ENCODE measurements around the gene PRRX1.

PRRX1 gene

DNA sequence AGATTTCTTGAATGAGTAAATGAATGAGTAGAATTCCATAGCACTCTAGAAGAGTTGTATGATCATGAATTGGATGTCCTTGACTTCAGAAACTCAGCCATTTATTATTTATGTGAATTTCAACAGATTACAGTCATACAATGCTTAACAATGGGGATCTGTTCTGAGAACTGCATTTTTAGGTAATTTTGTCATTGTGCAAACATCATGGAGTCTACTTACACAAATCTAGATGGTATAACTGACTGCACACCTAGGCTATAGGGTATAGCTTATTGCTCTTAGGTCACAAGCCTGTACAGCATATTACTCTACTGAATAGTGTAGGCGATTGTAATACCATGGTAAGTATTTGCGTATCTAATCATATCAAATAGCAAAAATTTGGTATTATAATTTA, 59.6 kb downstream of the PRRX1 start:
- FAIRE-seq, result no peak

DNA sequence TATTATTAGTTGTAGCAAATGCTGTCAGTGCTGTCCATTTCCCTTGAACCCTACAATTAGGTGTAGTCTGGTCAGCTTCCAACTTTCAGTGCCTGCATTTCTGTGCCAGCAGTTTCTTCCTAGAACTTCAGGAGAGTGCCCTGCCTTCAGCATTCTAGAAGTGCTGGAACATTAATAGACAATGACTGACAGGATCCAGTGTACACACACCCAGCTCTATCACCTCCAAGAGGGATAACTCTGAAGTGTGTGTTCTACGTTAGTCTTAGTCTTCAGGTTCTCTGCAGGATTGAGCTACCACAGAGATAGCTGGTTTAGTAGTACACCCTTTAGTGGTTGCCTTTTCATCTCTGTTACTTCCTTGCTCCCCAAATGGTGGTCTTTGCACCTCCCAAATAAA, 61.4 kb downstream of the PRRX1 start:
- no peak for FAIRE-seq

DNA sequence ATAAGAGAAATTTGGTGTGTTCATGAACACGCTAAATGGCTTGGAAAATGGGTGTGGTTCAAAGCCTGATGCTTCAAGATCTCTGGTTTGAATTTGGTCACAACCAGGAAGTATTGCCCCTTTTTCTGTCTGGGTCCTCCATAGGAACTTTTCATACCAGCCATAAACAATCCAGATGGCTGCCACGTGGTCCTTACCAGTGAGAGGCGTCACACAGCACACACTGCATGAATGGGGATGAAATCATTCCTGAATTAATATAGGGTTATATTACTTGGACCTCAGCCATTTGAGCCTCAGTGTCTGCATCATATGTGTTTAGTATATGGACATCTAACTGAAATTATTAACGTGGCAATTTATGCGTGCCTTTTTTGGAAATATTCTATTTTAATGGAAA, 64.0 kb downstream of the PRRX1 start:
- FAIRE-seq, result no peak

DNA sequence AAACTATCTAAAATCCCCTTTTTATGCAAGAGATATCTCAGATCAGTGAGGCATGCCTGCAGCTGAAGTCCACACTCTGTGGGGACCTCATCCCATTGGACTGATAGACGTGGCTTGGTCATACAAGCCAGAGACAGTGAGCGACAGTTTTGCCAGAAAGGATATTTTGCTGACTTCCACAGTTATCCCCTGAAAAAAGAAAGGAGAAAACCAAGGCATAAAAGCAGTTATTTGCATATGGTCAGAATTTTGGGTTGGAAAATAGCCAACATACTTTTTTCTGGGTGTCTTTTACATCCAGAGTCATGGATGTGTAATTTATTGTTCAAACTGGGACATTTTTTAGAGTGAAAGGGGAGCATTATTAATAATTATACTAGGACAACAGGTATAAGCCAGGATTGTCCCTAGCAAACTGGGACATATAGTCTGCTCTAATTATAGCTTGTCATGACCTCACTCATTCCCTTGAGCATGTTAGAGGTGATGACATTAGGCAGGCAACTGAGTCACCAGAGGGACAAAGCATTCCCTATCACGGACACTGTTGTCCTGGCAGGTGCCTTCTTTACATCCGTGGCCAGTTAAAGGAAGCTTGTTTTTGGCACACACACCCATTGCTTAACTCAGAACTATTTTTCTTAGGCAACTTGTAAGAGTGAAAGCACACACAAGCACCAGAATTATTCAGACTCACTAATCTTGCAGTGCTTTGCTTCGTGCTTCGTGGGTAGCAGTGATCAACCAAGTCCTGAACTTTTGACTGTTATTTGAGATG, 65.5 kb downstream of the PRRX1 start:
- FAIRE-seq, result no peak

DNA sequence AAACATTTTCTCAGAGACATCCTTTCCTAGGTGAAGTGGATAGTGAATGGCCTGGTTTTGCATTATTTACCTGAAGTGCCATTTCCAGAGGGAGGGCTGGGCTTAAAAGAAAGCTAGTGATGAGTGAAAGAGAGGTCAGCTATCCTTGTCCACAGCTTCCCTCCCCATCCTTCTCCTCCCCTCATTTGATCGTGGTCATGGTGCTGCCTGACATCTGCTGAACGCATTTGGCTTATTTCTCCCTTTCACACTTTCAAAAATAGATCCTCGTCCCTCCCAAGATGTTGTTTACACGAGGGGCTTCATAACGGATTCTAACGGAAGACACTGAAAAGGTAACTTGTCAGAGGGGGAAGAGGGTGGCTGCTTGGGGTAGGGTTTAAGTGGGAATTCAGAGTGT, 66.1 kb downstream of the PRRX1 start:
- FAIRE-seq, result no peak

DNA sequence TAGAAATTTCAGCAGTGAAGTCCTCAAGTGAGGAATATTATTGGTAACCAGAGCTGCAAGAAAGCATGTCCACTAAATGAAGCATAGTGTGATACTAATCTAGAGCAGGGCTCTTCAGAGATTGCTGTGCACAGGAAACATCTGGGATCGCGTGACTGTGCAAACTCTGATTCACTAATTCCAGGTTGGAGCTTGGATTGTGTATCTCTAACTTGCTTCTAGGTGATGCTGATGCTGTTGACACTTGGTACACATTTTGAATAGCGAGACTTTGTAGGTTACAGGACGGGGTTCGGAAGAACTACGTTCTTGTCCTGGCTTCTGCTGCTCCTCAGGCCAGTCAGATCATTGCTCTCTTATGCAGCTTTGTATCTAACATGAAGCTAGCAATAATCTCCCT, 66.5 kb downstream of the PRRX1 start:
- FAIRE-seq, result no peak

DNA sequence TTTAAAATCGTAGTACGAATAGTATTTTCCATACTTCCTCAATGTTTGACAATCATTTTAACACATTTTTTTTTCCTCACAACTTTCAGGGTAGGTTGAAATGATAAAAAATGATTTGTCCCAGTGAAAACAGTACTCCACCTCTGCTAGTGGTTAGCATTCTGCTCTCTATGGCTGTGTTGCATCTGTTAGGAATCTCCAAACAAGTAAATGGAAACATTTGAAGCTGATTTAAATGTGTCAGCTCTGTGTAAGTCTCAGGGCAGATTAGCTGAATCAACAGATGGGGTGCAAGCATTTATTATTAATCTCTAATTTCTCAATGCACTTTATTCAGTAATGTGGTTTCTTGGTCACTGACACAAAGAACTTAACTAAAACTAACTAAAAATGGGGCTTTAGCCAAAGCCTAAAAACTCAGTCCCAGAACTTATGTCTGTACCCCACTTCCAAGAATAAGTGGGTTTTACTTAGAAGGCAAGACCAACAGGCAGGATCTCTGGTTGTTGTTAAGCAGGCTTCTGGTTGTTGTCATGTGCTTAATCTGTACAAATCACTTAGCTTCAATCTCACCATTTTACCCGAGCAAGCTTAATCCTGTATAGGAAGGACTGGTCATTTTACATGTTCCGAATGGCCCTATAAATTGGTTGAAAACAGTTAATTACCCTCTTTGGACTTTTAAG, 67.8 kb downstream of the PRRX1 start:
- FAIRE-seq, result no peak

DNA sequence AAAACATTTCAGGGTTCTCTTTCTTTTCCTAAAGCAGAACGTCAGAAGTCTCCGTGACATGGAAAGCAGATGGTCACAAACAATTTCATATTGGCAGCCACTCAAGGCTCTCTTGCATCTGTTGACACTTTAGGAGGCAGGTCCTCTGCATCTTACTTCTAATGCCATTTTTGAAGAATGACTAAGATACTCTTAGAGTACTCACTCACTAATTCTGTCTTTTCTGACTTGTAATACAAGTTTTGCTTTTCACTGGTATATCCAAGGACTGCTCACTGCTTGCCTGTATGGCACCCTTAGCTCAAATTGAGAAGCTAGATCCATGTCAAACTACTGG, 68.3 kb downstream of the PRRX1 start:
- no peak for FAIRE-seq

DNA sequence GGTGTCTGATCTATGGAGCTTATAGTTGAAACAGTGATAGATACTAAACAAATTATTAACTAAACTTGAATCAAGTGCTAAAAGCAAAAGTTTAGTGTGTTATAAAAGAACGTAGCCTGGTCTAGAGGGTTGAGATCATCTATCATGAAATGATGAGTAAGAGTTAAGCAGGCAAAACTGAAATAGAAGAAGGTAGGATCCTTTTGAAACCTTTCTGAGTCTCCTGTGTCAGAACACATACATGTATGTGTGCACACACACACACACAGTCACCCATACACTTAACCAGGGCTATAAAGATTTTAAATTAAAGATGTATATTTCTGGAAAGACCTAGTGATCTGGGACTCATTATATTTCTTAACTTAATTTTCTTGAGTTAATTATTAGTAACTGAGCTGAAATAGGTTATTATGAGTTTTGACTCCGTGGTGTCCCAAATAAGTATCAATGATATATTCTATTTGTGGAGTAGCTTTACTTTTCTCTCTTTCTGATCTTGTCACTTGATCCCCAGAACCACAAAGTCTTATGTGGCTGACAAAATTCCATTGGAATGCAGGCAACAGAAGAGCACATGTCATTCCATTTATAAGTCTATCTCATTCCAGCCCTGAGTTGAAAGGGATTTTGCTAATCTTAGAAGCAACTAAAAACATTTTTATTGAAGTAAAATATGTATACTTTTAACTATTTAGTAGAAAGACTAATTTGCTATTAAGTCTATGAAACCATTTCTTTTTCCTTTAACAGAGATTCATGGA, 70.7 kb downstream of the PRRX1 start:
- no peak for FAIRE-seq

DNA sequence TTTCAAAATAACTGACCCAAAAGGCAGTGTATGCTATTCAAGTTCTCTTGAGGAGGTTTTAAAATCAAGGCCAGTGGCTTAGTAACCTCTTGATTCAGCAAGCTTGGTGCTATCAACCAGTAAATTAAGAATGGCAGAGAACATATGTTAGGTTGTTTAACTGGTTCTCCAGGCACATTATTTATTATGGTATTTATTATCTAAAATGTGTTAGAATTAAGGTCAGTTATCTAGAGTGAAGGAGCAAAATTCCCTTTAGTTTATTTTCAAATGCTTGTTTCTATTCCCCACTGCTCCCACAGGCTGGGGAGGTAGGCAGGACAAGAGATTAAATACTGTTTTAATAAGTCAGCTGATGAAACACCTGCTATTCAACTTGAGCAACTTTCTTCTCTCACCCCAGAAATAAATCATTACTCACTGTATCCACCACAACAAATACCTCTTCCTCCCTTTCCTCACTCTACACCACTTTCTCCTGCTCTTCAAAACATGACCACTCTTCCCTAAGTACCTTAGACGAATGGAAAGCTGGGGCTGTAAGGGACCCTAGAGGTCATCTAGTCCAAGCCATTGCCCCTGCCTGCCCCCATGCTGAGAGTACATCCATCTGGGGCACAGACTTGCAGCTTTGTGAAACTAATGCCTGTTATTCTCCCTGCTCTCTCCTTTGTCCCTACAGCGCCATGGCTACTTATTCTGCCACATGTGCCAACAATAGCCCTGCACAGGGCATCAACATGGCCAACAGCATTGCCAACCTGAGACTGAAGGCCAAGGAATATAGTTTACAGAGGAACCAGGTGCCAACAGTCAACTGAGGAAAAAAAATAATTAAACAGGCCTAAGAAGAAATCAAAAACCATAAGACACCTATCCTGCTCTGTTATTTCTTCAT, 71.7 kb downstream of the PRRX1 start:
- no peak for FAIRE-seq

DNA sequence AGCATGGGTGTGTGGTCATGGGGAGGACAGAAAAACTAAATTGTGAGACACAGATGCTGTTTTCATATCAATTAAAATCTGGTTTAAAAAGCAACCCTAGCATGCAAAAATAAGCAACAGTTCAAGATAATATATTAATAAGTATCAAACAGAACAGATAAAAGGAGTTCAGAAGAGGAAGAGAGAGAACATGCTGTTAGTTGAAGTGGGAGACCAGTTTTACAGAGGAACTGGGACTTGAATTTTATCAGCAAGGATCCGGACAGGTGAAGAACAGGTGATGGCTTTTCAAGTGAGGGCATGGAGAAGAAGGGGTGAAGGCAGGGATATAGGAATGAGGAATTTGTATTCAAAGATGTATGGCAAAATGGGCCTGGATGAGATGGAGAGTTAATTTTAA, 75.9 kb downstream of the PRRX1 start:
- no peak for FAIRE-seq

DNA sequence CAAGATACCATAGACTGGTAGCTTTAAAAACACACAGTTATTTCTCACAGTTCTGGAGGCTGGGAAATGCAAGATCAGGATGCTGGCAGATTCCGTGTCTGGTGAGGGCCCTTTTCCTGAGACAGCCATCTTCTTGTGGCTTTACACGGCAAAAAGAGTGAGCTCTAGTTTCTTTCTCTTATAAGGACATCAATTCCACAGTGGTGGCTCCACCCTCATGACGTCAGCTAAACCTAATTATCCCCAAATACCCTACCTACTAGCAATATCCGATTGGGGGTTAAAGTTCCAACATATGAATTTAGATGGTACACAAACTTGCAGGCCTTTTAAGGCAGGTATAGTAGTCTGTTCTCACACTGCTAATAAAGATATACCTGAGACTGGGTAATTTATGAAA, 77.7 kb downstream of the PRRX1 start:
- no peak for FAIRE-seq

DNA sequence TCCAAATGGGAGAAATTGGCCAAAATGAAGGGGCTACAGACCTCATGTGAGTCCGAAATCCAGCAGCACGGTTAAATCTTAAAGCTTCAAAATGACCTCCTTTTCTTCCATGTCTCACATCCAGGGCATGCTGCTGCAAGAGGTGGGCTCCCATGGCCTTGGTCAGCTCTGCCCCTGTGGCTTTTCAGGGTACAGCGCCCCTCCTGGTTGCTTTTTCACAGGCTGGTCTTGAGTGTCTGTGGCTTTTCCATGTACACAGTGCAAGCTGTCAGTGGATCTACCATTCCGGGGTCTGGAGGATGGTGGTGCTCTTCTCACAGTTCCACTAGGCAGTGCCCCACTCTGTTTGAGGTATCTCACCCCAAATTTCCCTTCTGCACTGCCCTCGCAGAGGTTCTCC, 78.7 kb downstream of the PRRX1 start:
- FAIRE-seq, result no peak

DNA sequence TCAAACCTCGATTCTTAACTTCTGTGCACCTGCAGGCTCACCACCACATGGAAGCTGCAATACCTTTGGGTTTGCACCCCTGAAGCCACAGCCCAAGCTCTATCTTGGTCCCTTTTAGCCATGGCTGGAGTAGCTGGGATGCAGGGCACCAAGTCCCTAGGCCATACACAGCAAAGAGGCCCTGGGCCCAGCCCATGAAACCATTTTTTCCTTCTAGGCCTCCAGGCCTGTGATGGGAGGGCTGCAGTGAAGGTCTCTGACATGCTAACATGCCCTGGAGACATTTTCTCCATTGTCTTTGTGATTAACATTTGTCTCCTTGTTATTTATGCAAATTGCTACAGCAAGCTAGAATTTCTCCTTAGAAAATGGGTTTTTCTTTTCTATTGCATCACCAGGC, 79.2 kb downstream of the PRRX1 start:
- FAIRE-seq, result no peak

DNA sequence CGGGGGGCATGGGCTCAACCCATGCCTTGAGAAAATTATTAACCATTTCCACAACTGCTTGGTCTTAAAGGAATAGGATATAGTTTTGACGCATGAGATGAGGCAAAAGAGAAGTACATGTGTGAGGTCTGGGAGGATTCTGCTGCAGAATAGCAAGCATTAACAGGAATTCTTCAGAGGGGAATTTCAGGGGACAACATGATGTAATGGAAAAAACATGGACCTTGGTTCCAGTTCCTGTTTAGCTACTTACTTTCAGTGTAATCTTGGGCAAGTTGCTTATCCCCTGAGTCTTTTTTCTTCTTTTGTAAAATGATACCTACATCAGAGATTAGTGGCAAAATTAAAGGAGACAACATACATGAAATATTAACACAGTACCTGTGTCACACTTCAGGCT, 85.6 kb downstream of the PRRX1 start:
- no peak for FAIRE-seq

DNA sequence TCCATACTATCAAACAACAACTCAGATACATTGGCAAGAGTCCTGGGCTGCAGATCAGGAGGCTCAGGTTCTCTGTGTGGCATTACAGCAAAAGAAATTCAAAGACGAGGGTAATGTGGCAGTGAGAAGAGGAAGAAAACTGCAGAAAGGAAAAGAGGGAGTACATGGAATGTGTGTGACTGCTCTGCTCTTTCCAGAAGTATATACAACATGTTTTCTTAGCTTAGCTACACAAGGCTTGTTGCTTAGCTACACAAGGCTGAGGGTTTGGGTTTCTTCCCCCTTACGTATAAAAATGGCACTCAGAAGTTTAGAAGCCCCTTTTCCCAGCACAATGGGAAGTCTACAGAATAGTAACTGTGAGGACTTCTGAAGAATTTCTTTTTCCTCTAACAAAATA, 86.0 kb downstream of the PRRX1 start:
- no peak for FAIRE-seq

DNA sequence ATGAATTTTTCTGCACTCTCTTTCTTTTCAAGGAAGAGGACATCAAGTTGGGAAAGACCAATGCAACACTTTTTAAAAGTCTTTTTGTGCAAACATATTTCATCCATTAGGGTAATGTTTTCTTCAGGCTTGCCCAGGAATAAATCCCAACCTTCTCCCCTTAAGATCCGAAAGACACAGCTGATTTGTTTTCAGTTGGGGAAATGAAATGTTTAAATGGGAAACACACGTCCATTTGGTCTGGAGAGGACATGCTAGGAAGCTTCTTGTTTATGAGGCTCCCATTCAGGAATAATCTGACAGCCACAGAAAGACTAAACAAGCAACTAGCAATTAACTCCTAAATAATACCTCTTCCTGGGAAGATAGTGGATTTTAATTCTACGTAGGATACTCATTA, 91.9 kb downstream of the PRRX1 start:
- no peak for FAIRE-seq

DNA sequence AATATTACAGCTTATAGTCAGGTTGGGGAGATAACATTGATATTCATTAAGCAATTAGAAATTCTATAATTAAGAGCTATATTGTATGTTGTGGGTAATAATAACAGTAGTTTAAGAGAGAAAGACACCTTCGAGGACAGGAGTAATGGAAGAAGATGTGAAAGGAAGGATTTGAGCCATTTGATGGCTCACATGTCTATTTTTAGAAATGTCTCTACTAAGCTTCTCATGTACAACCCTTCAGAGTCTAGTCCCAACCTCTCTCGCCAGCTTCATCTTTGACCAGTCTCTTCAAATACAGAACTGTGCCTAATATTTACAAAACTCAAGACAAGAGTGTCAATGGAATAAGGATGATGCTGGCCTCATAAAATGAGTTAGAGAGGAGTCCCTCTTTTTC, 95.1 kb downstream of the PRRX1 start:
- no peak for FAIRE-seq

DNA sequence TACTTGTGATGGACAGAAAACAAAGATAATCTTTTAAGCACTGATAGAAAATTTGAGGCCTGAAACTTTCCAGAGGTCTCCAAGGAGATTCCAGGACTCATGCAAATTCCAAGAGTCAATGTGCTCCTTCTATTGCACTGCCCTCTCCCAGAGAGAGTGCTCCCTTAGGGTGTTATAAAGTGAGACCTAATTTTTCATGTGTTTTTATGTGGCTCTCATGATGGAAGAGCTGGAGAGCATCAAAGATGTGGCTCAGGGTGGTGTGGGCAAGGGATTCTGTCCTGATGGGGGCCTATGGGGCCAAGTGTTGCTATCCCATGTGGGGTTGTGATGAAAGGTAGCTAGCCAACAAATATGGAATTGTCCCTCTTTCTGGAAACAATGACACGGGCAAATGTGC, 101.3 kb downstream of the PRRX1 start:
- no peak for FAIRE-seq

DNA sequence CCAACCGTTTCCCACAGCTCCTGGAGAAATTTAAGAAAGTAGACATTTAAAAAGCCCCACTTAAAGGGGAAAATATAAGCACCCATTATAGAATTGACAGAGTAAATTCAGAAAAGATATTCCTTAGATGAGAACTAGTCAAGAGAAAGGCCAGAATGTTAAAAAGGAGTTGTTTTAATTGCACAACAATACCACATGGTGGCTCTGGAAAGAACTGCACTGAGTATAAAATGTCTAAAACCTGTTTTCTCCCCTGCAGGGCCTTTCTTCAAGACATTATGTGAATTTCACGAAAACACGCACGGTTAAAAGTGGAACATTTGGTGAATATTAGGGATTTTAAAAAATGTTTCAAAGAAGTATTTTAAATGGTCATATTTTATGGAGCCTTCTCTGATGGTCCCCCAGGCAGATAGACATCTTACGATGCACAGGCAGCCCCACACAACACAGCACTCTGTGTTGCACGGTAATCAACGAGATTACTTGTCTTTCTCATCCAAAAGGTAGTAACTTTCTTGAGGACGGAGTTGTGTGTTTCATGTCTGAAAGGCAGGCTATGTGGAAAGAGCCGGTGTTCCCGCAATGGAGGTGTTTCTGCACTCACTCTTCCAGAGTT, 101.9 kb downstream of the PRRX1 start:
- FAIRE-seq, result no peak

DNA sequence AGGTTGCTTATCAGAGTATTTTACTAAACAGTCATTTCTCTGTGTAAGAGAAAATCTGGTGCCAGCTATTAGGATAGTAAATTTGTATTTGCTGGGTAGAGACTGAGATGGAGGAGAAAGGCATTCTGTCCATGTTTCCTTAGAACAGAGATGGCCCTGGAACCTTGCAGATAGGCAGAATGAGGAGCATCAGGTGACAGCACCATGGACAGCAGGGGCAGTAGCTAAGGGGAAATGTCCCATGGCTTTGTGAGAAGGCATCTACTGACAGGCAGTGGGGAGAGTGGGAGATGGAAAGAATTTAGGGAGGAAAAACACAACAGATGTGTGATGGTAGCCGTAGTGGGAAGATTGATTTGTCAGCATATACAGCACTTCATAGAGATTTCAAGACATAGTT, 105.0 kb downstream of the PRRX1 start:
- no peak for FAIRE-seq

DNA sequence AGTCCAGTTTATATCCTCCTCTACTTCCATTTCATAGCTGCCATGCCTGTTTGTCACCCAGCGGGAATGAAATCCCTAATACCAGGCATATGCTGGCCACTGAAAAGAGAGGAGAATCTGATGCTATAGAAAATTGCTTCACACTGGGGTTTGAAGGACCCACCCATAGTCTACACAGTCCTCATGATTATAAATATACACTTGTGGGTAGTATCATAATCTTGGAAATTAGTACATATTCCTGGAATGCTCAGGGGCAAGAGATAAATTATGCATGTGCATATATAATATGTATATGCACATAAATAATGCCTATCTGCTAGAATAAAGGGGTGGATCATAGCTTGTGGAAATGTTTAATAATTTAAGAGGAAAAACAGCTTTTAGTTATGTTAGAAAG, 105.8 kb downstream of the PRRX1 start:
- no peak for FAIRE-seq

DNA sequence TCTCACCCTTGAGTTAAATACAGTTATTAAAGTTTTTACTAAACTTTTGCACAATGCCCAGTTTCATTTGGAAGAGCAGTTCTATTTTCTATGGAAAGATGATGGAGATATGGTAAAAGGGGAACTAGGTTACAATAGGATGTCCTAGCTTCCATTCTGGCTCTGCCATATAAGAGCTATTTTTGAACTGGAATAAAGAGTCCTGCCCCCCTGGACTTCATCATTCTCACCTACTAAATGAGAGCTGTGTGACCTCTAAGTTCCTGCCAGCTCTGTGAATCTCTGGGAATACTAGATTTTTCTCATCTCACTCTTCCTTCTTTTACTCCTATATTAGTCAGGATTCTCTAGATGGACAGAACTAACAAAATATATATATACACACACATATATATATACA, 106.3 kb downstream of the PRRX1 start:
- no peak for FAIRE-seq
